NCI-H2227 (cell line): ENCODE data around the gene ZBTB5.
"Not testable (repeated sequence)": the region's sequence is repeated elsewhere in the genome, so short reads cannot be mapped to it uniquely, and the experiment has no call there.

Source experiments
- DNase-seq: peaks from one replicate; lab custom pipeline; 2025; ENCODE audit not compliant: unreplicated experiment; lab: John Stamatoyannopoulos, UW

The ZBTB5 gene

DNA sequence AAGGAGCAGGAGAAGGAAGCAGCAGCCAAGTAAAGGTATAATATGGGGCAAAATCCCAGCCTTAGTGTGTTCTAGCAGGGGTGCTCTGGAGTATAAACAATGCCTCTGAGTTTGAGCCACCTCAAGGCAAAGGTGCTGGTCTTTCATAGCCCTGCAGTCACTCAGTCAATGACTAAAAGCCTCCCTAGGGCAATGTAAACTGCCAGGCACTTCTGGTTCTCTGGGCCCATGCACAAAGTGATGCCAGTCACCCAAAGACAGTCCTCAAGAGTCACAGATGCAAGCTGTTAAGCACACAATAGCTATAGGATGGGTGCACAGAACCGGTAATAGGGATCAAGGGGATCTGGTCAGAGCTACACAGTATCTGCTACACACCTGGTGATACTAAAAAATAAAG is 12.6 kb downstream of the ZBTB5 start:
- no peak for DNase-seq

- no peak for DNase-seq
Measured at GRCh38 chr9:37451628-37452027, 13.6 kb downstream of the ZBTB5 start.

- no peak for DNase-seq
Measured at GRCh38 chr9:37449862-37450632, 15.2 kb downstream of the ZBTB5 start.

GRCh38 chr9:37447111-37447510 is 18.1 kb downstream of the ZBTB5 start:
- no peak for DNase-seq

GRCh38 chr9:37446401-37446800 is 18.8 kb downstream of the ZBTB5 start:
- DNase-seq = no peak

- DNase-seq = no peak
Measured at GRCh38 chr9:37445832-37446231, 19.4 kb downstream of the ZBTB5 start.

DNA sequence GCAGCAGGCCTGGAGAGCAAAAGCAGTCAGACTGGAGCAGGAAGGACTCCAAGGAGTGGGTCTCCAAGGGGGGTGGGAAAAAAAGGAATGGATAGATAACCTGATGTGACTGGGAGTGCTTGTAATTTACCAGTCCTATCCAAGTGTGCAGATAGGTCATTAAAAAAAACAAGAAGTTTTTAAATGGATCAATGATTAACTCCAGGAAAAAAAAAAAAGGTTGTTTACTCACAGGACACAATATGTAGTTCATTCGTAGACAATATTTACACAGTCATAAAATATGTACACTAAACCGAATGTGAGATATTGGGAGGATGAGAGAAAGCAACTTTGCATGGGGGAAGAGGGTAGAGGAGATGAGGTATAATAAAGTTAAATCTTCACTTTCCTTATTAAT is 20.4 kb downstream of the ZBTB5 start:
- no peak for DNase-seq

DNA sequence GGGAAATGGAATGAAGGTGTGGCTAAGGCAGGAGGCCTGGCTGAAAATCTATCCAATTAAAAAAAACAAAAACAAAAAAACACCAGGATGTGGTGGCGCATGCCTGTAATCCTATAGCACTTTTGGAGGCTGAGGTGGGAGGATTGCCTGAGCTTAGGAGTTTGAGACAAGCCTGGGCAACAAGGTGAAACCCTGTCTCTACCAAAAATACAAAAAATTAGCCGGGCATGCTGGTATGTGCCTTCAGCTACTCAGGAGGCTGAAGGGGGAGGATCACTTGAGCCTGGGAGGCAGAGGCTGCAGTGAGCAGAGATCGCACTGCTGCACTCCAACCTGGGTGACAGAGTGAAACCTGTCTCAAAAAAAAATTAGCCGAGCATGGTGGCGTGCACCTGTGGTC is 21.7 kb downstream of the ZBTB5 start:
- no peak for DNase-seq

GRCh38 chr9:37442556-37442955 is 22.7 kb downstream of the ZBTB5 start:
- DNase-seq = no peak

- no peak for DNase-seq
Measured at GRCh38 chr9:37441776-37442370, 23.4 kb downstream of the ZBTB5 start.

DNA sequence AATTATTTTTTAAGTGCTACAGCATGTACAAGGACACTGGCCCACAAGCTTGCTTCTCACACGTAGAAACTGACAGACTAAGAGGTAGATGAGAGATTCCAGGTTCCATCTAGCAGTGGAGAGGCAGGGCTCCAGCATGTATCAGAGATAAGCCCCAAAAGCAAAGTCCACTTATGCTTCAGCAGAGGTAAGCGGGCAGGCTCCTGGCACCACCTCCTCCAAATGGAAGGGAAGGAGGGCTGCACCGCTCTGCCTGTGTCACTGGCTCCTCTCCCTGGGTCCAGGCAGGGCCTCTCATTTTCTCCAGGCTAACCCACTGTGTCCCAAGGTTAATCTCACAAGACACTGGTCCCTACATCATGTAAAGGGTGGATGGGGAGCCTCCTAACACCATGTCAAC is 26.9 kb downstream of the ZBTB5 start:
- DNase-seq = no peak

DNA sequence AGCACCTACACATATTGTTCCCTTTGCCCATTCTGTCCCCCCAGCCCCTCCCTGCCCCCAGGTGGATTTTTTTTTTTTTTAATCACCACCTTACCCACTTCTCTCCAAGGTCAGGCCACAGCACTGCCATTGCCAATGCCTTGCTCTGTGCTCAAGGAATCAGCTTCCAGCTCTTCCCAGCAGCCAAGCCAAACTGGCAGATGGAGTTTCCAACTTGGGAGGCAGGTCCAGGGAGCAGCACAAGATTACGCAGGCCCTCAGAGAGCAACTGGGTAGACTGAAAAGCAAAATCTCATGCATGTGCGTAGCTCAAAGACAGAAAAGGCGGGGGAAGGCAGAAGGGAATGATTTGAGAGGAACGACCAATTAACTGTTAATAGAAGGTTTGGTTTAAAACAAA is 27.6 kb downstream of the ZBTB5 start:
- DNase-seq = no peak

- DNase-seq = no peak
Measured at GRCh38 chr9:37437010-37437409, 28.2 kb downstream of the ZBTB5 start.

DNA sequence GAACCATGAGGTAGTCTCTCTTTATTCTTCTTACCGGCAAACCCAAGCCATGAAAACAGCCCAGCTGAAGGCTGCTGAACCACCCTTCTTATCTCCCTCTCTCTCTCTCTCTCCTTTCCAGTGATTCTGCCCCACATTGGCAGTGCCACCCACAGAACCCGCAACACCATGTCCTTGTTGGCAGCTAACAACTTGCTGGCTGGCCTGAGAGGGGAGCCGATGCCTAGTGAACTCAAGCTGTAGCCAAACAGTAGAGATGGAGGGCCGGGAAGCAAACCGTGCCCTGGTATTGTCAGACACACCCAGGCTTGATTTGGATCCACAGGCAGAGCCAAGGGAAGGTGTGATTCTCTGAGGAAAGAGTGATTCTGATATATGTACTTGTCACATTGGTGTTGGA is 28.7 kb downstream of the ZBTB5 start:
- DNase-seq = no peak

DNA sequence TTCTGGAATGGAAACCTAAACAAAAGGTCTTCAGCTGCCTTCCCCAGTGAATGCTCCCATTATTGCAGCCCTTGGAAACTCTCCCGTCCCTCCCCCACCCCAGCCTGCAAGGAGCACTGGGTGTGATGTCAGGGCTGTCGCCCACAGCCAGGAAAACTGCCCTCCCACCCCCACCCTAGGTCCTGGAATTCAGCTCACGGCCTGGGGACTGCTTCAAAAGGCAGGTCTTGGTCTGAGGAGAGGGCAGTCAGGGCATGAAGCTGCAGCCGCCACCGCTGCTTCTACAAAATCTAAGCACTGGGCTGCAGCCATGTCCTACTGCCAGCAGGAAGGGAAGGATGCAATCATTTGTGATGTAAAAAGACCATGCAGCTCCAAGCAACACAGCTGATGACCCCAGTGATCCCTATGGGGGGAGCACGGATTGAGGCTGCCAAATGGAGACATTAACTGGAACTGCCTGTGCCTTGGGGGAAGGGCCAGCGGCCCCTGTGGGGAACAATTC is 31.3 kb downstream of the ZBTB5 start:
- DNase-seq = peak; percentile 17

GRCh38 chr9:37432020-37432419 is 33.2 kb downstream of the ZBTB5 start:
- DNase-seq = no peak

DNA sequence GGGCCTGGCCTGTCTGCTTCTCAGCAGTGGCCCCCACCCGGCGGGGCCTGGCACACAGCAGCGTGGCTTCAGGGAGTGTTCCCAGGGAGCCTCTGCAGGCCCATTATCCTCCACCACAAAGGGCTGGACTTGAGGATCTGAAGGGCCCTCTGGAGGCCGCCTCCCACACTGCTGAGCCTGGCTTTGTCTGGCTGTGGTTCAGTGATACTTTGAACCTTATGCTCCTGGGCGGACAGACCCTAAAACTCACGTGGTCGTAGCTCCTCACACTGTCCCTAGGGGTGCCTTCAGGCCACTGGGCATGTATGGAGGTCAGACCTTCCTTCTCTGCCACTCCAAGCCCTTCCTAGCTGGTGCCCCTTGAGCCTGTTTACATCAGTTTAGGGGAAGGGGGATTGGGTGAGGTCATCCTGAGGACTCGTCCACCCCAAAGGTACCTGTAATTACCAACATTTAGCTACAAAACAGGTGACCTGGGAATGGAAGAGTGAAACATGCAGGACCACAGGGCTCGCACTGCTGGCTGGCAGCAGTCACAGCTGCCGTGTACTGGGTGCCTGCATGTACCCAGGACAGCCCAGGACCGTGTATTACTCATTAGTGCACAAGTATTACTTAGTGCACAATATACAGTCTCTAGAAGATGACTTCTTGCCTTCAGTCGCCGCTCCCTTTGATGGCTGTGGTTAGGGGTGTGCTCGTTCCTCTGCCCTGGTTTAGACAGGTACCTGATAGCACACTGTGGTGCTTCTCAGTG is 34.2 kb downstream of the ZBTB5 start:
- DNase-seq = peak; percentile 6

- DNase-seq = no peak
Measured at GRCh38 chr9:37429441-37430285, 35.6 kb downstream of the ZBTB5 start.

- no peak for DNase-seq
Measured at GRCh38 chr9:37428345-37428744, 36.9 kb downstream of the ZBTB5 start.

GRCh38 chr9:37426846-37427245 is 38.4 kb downstream of the ZBTB5 start:
- DNase-seq = no peak

DNA sequence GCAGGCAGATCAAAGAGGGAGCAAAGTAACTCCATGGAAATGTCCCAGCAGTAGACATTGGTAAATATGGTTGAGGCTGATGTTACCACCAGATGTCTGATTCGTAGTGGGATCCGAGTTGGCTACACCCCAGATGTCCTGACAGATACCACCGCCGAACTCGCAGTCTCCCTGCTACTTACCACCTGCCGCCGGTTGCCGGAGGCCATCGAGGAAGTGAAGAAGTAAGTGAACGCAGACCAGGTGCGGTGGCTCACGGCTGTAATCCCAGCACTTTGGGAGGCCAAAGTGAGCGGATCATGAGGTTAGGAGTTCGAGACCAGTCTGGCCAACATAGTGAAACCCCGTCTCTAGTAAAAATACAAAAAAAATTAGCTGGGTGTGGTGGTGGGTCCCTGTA is 38.8 kb downstream of the ZBTB5 start:
- DNase-seq = not testable (repeated sequence)
